GM20431 (cell line): ENCODE data around the gene DCDC2.
"Not testable (repeated sequence)": the region's sequence is repeated elsewhere in the genome, so short reads cannot be mapped to it uniquely, and the experiment has no call there.

Source experiments
- in situ Hi-C: fragments of 300-500 bp; cut with MseI, MboI; formaldehyde crosslinking; loops from one replicate; pipeline ENCODE4 v1.15.0; 2020; ENCODE audit warnings: low sequenced_read_pairs; ENCODE audit not compliant: unreplicated experiment

The DCDC2 gene

GRCh38 chr6:24274441-24275083 lies 83.3 kb downstream of the DCDC2 start:
- in situ Hi-C loops = no loop called here

GRCh38 chr6:24273096-24273870 lies 84.6 kb downstream of the DCDC2 start:
- in situ Hi-C loops = no loop called here

- in situ Hi-C loops = no loop called here
Measured at GRCh38 chr6:24272553-24272952, 85.3 kb downstream of the DCDC2 start.

- in situ Hi-C loops = no loop called here
Measured at GRCh38 chr6:24272148-24272547, 85.7 kb downstream of the DCDC2 start.

- in situ Hi-C loops = no loop called here
Measured at GRCh38 chr6:24270011-24270410, 87.8 kb downstream of the DCDC2 start.

GRCh38 chr6:24258214-24258613 lies 99.6 kb downstream of the DCDC2 start:
- in situ Hi-C loops = not testable (repeated sequence)

- in situ Hi-C loops = no loop called here
Measured at GRCh38 chr6:24257282-24257681, 100.6 kb downstream of the DCDC2 start.

- in situ Hi-C loops = no loop called here
Measured at GRCh38 chr6:24255676-24256075, 102.2 kb downstream of the DCDC2 start.

- in situ Hi-C loops = no loop called here
Measured at GRCh38 chr6:24253360-24253759, 104.5 kb downstream of the DCDC2 start.

GRCh38 chr6:24252280-24252679 lies 105.6 kb downstream of the DCDC2 start:
- in situ Hi-C loops = no loop called here

- in situ Hi-C loops = no loop called here
Measured at GRCh38 chr6:24251339-24251738, 106.5 kb downstream of the DCDC2 start.

GRCh38 chr6:24249926-24250325 lies 107.9 kb downstream of the DCDC2 start:
- in situ Hi-C loops = no loop called here

GRCh38 chr6:24245275-24245674 lies 112.6 kb downstream of the DCDC2 start:
- in situ Hi-C loops = no loop called here

GRCh38 chr6:24242924-24243323 lies 114.9 kb downstream of the DCDC2 start:
- in situ Hi-C loops = no loop called here

GRCh38 chr6:24241779-24242178 lies 116.1 kb downstream of the DCDC2 start:
- in situ Hi-C loops = not testable (repeated sequence)

GRCh38 chr6:24240943-24241342 lies 116.9 kb downstream of the DCDC2 start:
- in situ Hi-C loops = no loop called here

GRCh38 chr6:24240380-24240928 lies 117.4 kb downstream of the DCDC2 start:
- in situ Hi-C loops = no loop called here

GRCh38 chr6:24238700-24239099 lies 119.2 kb downstream of the DCDC2 start:
- in situ Hi-C loops = no loop called here

- in situ Hi-C loops = not testable (repeated sequence)
Measured at GRCh38 chr6:24236779-24237178, 121.1 kb downstream of the DCDC2 start.

GRCh38 chr6:24233813-24234442 lies 123.9 kb downstream of the DCDC2 start:
- in situ Hi-C loops = no loop called here

- in situ Hi-C loops = no loop called here
Measured at GRCh38 chr6:24231438-24231977, 126.4 kb downstream of the DCDC2 start.
